DMS 273 treated with DMSO at 0.1 percent for 48 hours (cell line): Measurements from ENCODE around the gene PLA2G12B.
"Not testable (repeated sequence)": the region's sequence is repeated elsewhere in the genome, so short reads cannot be mapped to it uniquely, and the experiment has no call there.

Experiments
- DNase-seq: peaks from one replicate; lab custom pipeline; 2025; lab: John Stamatoyannopoulos, UW

Gene PLA2G12B

GRCh38 chr10:72935361-72935760, 19.2 kb downstream of the PLA2G12B start:
- no peak for DNase-seq

DNA sequence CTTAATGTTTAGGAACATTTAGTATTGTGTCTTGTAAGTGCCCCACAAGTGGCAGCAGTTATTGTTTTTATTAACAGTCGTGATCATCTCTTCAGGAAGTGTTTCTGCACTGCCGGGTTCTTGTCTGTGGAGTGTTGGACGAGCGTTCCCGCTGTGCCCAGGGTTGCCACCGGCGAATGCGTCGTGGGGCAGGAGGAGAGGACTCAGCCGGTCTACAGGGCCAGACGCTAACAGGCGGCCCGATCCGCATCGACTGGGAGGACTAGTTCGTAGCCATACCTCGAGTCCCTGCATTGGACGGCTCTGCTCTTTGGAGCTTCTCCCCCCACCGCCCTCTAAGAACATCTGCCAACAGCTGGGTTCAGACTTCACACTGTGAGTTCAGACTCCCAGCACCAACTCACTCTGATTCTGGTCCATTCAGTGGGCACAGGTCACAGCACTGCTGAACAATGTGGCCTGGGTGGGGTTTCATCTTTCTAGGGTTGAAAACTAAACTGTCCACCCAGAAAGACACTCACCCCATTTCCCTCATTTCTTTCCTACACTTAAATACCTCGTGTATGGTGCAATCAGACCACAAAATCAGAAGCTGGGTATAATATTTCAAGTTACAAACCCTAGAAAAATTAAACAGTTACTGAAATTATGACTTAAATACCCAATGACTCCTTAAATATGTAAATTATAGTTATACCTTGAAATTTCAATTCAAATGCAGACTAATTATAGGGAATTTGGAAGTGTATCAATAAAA, 22.2 kb downstream of the PLA2G12B start:
- no peak for DNase-seq

DNA sequence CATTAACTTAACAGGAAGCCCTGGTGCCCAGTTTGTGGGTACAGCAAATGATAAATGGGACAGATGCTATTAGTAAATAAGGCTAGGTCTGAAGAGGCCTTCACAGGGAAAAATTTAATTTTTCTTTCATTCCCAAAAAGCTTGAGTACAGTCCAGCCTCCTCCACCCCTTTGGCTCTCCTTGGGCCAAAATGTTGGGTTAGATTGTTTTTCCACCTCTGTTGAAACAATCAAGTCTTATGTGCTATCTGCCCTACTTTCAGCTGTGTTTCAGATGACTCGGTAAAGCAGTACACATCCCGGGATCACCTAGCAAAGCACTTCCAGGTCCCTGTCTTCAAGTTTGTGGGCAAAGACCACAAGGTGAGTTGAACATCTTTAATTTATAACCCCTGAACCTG, 24.3 kb downstream of the PLA2G12B start:
- no peak for DNase-seq

DNA sequence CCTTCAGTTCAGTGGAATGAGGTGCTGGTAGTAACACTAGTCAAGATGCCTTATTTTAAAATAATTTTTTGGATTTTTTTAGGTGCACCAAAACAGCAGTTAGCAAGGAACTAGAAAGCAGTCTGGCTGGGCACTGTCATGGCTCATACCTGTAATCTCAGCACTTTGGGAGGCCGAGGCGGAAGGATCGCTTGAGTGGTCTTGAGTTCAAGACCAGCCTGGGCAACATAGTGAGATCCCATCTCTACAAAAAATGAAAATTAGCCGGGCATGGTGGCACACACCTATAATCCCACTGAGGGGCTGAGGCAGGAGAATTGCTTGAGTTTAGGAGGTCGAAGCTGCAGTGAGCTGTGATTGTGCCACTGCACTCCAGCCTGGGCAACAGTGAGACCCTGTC, 25.8 kb downstream of the PLA2G12B start:
- DNase-seq: no peak

DNA sequence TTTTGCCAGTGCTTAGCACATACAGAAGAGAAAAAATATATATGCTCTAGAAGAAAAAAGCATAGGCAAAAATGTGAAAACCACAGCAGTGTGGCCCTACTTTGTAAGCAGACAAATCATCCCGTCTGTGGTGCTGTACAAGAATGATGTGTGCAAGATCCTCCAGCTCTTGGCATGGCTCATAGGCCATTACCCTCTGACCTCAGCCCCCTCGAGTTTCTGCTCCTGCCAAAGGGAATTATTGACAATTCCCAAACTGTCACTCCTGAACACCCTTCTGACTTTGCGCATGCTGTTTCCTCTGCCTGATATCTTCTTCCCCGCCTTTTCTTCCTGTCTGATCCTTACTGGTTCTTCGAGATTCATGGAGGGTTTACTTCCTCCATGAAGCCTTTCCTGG, 27.1 kb downstream of the PLA2G12B start:
- no peak for DNase-seq

DNA sequence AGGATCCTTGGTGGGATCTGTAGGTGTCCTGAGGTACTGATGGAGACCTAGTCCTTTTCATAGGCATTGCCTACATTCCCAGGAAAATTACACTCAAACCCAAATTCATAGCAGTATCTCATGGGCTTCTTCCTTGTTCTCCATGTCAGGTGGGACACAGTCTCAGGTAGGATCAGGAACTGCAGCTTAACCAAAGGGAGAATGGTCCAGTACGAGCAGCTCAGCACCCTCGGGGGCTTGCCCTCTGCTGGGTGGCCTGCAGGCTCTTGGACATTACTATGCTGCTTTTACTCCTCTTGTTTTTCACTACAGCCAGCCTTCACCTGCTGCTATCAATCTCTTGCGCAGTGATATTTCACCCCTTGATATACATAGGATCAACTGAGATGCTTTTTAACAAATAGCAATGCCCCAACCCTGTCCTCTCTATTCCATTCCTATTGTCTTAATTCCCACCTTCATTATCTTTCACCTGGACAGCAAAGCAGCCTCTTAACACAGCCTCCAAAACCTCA, 28.6 kb downstream of the PLA2G12B start:
- no peak for DNase-seq

DNA sequence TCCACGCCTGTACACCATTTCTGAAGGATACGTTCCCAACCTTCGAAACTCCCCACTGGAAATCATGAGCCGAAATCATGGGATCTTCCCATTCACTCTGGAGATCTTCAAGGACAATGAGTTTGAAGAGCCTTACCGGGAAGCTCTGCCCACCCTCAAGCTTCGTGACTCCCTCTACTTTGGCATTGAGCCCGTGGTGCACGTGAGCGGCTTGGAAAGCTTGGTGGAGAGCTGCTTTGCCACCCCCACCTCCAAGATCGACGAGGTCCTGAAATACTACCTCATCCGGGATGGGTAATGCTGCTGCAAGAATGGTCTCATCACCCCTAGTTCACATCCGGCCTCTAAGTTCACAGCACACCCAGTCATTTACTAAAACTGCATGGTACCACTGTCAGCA, 30.3 kb downstream of the PLA2G12B start:
- DNase-seq: no peak

DNA sequence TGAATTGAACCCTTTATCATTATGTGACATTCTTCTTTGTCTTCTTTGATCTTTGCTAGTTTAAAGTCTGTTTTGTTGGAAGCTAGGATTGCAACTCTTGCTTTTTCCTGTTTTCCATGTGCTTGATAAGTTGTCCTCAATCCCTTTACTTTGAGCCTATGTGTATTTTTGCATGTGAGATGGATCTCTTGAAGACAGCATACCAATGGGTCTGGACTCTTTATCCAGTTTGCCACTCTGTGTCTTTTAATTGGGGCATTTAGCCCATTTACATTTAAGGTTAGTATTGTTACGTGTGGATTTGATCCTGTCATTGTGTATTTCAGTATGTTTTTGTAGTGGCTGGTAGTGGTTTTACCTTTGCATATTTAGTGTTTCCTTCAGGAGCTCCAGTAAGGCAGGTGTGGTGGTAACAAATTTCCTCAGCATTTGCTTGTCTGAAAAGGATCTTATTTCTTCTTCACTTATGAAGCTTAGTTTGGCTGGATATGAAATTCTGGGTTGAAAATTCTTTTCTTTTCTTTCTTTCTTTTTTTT, 33.4 kb downstream of the PLA2G12B start:
- DNase-seq: not testable (repeated sequence)

- DNase-seq: no peak
Measured at GRCh38 chr10:72918352-72918751, 36.3 kb downstream of the PLA2G12B start.

- not testable (repeated sequence) for DNase-seq
Measured at GRCh38 chr10:72917803-72918332, 36.7 kb downstream of the PLA2G12B start.

DNA sequence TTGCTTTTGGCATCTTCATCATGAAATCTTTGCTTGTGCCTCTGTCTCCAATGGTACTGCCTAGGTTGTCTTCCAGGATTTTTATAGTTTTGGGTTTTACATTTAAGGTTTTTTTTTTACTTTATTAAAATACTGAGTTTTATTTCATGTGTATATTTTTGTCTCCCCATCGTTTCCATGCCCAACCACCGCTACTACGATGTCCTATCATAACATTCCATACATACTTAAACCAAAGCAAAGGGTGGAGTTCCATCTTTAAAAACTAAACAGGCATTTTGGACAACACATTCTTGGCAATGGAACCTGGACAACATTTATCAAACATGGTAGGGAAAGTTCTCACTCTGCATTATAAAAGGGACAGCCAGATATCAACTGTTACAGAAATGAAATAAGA, 37.4 kb downstream of the PLA2G12B start:
- not testable (repeated sequence) for DNase-seq

- DNase-seq: no peak
Measured at GRCh38 chr10:72913287-72913686, 41.3 kb downstream of the PLA2G12B start.

DNA sequence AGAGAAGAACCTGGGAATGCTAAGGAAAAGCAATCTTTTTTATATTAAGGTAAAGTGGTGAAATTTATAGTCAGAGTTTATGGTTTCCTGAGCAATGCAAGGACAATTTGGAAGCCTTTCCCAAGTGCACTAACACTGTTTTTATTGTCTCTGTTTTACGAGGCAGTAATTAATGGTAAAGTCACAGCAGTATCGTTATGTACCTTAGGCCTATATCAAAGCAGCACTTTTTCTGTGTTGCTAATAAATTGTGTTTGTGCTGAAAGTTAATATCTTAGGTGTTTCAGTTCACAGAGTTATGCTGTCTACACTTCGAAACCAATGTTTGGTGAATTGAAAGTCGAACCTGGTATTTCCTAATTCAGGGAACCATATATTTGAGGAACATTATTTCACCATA, 41.9 kb downstream of the PLA2G12B start:
- no peak for DNase-seq

DNA sequence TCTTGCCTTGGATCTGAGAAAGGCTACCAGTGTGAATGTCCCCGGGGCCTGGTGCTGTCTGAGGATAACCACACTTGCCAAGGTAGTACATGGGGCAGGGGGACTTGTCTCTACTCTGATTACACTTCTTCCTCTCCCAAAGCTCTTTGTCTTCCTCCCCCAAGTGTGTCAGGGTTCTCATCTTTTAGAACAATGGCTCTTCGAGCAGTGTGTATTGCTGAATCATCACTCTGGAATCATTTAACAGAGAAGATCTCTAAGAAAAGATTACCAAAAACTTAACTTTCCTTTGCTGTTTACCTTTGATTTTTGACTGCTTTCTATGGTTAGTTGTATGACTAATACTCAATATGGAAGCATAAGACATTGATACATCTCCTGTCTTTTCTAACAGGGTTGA, 42.8 kb downstream of the PLA2G12B start:
- DNase-seq: no peak

GRCh38 chr10:72910705-72911104, 43.9 kb downstream of the PLA2G12B start:
- DNase-seq: no peak

DNA sequence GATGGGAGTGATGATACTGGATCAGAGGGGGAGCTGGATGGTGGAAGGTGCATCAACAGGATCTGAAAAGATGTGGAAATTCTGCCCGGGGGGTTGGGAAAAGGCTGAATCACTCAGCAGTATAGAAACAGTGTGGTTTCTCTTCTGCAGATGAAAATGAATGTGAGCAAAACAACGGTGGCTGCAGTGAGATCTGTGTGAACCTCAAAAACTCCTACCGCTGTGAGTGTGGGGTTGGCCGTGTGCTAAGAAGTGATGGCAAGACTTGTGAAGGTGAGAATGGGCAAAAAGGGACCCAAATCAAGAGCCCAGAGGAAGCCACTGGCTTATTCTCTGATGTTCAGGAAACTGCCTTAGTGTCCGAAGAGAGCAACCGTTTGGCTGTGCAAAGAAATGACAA, 48.2 kb downstream of the PLA2G12B start:
- DNase-seq: no peak

- no peak for DNase-seq
Measured at GRCh38 chr10:72904806-72905205, 49.8 kb downstream of the PLA2G12B start.

GRCh38 chr10:72903941-72904446, 50.6 kb downstream of the PLA2G12B start:
- DNase-seq: not testable (repeated sequence)

DNA sequence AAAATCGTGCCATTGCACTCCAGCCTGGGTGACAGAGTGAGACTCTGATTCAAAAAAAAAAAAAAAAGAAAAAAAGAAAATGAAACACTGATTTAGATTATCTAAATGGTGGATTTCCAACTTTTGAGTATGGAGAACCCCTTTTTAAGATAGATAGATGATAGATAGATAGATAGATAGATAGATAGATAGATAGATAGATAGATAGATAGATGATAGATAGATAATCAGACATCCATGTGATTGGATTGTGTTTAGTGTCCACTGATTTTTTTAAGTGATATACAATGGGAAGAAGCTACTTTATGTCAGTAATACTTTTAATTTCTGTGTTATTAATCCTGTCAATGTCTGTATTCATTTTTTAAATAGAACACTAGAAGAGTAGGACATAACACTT, 55.1 kb downstream of the PLA2G12B start:
- no peak for DNase-seq

DNA sequence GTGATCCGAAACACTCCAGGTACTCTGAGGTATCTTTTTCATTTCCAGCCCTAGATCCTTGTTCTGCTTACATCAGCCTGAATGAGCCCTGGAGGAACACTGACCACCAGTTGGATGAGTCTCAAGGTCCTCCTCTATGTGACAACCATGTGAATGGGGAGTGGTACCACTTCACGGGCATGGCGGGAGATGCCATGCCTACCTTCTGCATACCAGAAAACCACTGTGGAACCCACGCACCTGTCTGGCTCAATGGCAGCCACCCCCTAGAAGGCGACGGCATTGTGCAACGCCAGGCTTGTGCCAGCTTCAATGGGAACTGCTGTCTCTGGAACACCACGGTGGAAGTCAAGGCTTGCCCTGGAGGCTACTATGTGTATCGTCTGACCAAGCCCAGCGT, 56.0 kb downstream of the PLA2G12B start:
- no peak for DNase-seq

GRCh38 chr10:72895236-72895850, 59.3 kb downstream of the PLA2G12B start:
- DNase-seq: no peak

GRCh38 chr10:72893136-72893798, 61.3 kb downstream of the PLA2G12B start, which contains the start of gene OIT3:
Gene OIT3 (plus strand): TSS chr10:72893739. CDS start chr10:72893799, 60 bp downstream.
- no peak for DNase-seq
